ENCODE data around the gene AHCYL1.

The AHCYL1 gene

GRCh38 chr1:110056776-110057175, 72.2 kb downstream of the AHCYL1 start:
- no peak overlapping the region for H3K4me3 ChIP-seq (ENCODE audit: low read depth, low read length)
- no peak for DNase-seq (ENCODE audit: low read depth)
- TF ChIP-seq POLR2A (IDR thresholded peaks at IDR 0.05; ENCODE audit: extremely low read depth, insufficient read length): no peak
- TF ChIP-seq MYC (IDR thresholded peaks at IDR 0.05; ENCODE audit: low read depth, low read length): no peak
- no peak for TF ChIP-seq CTCF (IDR thresholded peaks at IDR 0.05; ENCODE audit: low read depth, low read length)
- TF ChIP-seq MAX (IDR thresholded peaks at IDR 0.05; ENCODE audit: low read depth, low read length): no peak

GRCh38 chr1:110057963-110058518, 73.5 kb downstream of the AHCYL1 start:
- TF ChIP-seq POLR2A (IDR thresholded peaks at IDR 0.05; ENCODE audit: extremely low read depth, insufficient read length) (no peak), CTCF (IDR thresholded peaks at IDR 0.05; ENCODE audit: low read depth, low read length) (no peak), MYC (IDR thresholded peaks at IDR 0.05; ENCODE audit: low read depth, low read length) (no peak), MAX (IDR thresholded peaks at IDR 0.05; ENCODE audit: low read depth, low read length) (no peak)
- no peak overlapping the region for H3K4me3 ChIP-seq (ENCODE audit: low read depth, low read length)
- no peak for DNase-seq (ENCODE audit: low read depth)

GRCh38 chr1:110058591-110058990, 74.0 kb downstream of the AHCYL1 start:
- TF ChIP-seq MYC (IDR thresholded peaks at IDR 0.05; ENCODE audit: low read depth, low read length) (no peak), MAX (IDR thresholded peaks at IDR 0.05; ENCODE audit: low read depth, low read length) (no peak), POLR2A (IDR thresholded peaks at IDR 0.05; ENCODE audit: extremely low read depth, insufficient read length) (no peak), CTCF (IDR thresholded peaks at IDR 0.05; ENCODE audit: low read depth, low read length) (no peak)
- no peak for DNase-seq (ENCODE audit: low read depth)
- H3K4me3 ChIP-seq (ENCODE audit: low read depth, low read length): no peak overlapping the region

GRCh38 chr1:110059133-110059863, 74.7 kb downstream of the AHCYL1 start:
- TF ChIP-seq POLR2A (IDR thresholded peaks at IDR 0.05; ENCODE audit: extremely low read depth, insufficient read length): no peak
- no peak for TF ChIP-seq MAX (IDR thresholded peaks at IDR 0.05; ENCODE audit: low read depth, low read length)
- no peak for TF ChIP-seq CTCF (IDR thresholded peaks at IDR 0.05; ENCODE audit: low read depth, low read length)
- no peak for TF ChIP-seq MYC (IDR thresholded peaks at IDR 0.05; ENCODE audit: low read depth, low read length)
- no peak overlapping the region for H3K4me3 ChIP-seq (ENCODE audit: low read depth, low read length)
- DNase-seq (ENCODE audit: low read depth): no peak

- TF ChIP-seq MYC (IDR thresholded peaks at IDR 0.05; ENCODE audit: low read depth, low read length) (no peak), CTCF (IDR thresholded peaks at IDR 0.05; ENCODE audit: low read depth, low read length) (peak; percentile 94)
- no peak overlapping the region for H3K4me3 ChIP-seq (ENCODE audit: low read depth, low read length)
- peak; percentile 71 for DNase-seq (ENCODE audit: low read depth)
Observed at GRCh38 chr1:110060034-110060661, 75.6 kb downstream of the AHCYL1 start.
